HG02970 (cell line): Measurements from ENCODE around the gene MEGF6.

ENCODE experiments used
- ATAC-seq: cut with Tn5 transposase; IDR thresholded peaks from one replicate; pipeline ENCODE4 v1.9.1; 2021; ENCODE audit warnings: mild to moderate bottlenecking, moderate library complexity, moderate number of reproducible peaks; ENCODE audit not compliant: unreplicated experiment, low FRiP score

Gene MEGF6

DNA sequence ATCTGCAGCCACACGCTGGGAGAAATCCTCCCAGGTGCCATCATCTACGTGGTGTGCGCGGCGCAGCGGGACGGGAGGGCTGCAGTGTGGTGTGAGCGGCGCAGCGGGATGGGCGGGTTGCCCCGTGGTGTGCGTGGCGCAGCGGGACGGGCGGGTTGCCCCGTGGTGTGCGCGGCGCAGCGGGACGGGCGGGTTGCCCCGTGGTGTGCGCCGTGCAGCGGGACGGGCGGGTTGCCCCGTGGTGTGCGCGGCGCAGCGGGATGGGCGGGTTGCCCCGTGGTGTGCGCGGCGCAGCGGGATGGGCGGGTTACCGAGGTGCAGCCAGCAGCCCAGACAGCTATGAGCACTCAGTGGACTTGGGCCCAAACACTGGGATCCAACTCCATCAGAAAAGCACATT is 33.9 kb upstream of the MEGF6 start:
- no peak for ATAC-seq

DNA sequence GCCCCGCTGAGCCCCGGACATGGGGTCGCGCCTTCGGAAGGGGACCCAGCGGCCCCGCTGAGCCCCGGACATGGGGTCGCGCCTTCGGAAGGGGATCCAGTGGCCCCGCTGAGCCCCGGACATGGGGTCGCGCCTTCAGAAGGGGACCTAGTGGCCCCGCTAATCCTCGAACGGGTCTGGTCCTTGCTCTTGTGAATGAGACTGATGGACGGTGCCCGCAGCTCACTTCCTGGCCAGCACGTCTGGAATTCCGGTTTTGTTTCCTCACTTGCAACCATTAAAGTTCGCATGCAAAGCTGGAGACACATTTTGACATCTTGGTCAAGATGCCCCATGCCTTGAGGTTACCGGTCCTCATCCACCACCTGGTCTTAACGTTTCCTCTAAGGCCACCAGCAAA is 33.0 kb upstream of the MEGF6 start:
- no peak for ATAC-seq

DNA sequence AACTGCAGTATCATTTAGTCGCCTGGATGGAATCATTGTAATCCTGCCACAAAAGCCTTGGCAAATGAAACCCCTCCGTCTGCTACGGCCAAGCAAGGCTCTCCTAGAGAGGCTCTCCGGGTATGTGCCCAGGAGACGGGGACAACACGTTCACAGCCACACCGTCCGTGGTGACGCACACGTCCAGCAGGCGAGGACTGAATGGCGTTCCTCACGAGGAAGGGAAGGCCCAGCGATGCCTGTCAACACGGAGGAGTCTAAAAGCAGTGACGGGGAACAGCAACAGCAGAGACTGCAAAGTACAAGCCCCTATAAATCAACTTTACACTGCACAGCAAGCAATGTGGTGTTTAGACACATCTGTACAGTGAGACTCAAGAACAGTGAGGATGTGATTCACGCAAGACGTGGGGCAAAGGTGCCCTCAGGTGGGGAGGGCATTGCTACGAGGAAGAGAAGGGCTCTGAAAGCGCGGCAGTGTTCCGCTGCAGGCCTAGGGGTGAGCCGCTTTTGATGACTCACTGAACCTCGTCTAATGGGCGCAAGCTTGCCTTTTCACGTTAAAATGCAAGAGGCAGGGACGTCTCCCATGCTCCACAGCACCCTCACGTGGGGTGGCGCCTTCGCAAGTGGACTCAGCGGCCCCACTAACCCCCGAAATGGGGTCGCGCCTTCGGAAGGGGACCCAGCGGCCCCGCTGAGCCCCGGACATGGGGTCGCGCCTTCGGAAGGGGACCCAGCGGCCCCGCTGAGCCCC is 31.8 kb upstream of the MEGF6 start:
- no peak for ATAC-seq

DNA sequence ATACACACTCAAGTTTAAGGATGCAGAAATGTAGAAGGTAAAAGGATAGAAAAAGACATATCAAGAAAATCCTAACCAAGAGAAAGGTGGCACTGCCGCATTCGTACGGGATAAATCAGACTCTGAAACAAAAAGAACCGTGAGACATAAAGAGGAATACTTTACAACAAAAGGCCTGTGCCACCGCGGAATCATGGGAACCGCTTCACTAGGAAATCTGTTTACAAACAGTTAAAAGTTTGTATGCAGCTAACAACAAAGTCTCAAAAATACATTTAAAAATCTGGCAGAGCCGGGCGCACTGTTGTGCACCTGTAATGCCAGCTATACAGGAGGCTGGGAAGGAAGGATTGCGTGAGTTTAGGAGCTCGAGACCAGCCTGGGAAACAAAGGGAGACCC is 30.5 kb upstream of the MEGF6 start:
- no peak for ATAC-seq

DNA sequence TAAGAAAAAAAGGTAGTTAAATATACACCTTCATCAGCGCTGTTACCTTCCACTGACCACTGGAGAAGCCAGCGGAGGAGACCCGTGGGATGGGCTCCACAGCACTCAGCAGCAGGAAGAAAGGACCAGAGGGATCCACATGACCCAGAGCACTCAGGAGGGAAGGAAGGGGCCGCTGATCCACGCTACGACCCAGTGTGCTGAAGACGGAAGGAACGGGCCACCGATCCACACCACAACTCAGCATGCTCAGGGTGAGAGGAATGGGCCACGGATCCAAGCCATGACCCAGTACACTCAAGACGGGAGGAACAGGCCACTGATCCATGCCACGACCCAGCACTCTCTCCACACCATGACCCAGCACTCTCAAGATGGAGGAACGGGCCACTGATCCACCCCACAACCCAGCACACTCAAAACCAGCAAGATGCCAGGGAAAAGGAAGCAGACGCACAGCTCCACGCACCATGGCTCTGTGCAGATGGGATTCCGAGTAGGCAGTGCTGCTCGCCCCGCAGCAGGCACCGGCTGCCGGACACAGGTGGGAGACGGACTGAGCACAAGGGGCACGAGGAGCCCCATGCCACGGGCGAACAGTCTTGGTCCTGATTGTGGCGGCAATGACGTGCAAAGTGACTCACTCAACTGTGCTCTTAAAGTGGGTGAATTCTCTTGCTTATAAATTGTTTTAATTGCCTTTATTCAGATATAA is 29.9 kb upstream of the MEGF6 start:
- ATAC-seq = no peak

DNA sequence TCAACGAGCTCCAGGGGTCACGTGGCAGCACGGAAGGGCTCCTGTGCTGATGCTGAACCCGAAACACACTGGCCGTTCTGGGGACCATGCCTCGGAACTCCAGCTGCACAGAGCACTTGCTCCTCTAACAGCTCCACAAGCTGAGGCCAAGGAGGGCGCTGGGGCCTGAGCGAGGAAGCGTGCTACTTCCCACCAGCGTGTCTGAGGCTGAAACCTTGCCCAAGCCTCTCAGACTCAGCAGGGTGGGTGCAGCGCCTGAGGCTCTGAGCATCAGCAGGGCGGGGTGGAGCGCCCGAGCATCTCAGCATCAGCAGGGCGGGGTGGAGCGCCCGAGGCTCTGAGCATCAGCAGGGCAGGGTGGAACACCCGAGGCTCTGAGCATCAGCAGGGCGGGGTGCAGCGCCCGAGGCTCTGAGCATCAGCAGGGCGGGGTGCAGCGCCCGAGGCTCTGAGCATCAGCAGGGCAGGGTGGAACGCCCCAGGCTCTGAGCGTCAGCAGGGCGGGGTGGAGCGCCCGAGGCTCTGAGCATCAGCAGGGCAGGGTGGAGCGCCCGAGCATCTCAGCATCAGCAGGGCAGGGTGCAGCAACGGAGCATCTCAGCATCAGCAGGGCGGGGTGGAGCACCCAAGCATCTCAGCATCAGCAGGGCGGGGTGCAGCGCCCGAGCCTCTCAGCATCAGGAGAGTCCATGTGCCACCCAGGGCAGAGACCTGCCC is 29.0 kb upstream of the MEGF6 start:
- ATAC-seq = no peak

DNA sequence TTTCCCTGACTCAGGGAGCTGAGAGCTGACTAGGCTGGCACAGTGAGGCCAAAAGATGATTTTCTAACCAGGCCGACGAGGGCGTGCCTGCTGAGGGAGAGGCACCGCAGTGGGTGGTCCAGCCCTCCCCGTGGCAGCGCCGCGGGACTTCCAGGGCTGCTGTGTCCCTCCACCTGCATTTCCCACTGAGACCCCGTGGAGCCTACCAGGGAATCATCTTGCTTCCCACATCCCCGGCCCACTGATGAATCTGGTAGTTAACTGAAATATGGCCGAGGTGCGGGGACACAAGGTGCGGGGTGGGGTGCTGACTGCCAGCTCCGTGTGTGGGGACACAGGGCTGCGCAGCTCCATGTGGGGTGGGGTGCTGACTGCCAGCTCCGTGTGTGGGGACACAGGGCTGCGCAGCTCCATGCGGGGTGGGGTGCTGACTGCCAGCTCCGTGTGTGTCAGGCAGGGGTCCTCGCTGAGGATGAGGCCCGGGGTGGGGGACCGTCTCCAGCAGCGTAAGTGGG is 28.1 kb upstream of the MEGF6 start:
- ATAC-seq = no peak

DNA sequence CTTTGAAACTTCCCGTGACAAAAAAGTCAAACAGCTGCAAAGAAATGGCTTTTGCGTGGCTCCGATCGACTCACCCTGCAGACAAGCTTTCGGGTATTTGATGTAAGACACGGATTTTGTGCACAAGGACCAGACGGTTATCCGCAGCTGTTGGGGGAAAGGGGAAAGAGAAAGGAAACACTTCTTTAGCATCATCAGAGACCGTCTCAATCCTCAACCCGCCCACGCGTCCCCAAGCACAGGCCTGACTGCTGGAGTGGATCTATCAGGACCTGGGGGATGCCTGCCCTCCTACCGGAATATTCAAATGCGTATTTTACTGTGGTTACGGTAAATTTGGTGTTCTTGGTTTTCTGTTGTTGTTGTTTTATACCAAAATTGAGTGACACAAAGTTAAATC is 27.4 kb upstream of the MEGF6 start:
- no peak for ATAC-seq

DNA sequence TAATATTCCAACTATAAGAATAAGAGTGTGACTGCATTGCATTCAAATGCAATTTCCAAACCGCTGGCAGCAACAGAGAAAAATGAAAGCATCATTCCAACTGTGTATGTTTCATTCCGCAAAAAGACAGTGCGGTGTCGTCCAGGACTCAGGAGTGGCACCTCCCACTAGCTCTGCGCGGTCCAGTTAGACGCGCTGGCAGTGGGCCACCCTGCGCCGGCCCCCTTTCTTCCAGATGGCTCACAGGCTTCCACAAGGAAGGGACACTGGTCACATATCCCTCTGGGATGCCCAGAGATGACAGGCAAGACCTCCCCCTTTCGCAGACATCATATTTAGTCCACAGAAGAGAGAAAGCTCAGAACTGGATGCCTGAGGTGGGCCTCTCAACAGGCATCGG is 26.7 kb upstream of the MEGF6 start:
- no peak for ATAC-seq

DNA sequence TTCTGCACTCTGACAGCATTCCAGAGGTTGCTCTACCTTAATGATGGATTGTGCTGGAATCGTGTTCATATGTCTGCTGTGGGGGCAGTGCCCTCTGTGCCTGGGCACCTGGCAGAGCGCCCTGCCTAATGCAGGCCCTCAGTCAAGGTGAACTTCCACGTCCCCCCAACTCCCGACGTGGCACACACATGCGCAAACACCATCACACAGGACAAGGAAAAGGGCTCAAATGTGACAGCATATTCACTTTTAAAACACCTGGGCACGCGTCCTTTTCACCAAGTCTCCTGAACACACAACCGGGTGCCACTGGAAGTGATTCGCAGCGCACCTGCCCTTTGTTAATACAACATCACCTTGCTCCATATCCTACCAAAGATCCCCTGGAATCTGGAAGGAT is 25.2 kb upstream of the MEGF6 start:
- no peak for ATAC-seq

DNA sequence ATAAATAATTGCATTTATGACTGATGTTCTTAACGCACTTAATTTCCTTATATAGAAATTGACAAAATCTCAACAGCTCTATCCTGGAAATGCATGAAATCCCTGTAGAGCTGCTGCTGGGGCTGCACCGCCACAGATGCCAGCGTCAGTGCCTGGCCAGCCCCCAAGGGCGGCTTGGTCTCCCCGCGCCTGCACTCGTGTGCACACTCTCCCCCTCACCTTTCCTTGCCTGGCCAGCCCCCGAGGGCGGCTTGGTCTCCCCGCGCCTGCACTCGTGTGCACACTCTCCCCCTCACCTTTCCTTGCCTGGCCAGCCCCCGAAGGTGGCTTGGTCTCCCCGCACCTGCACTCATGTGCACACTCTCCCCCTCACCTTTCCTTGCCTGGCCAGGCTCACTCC is 24.8 kb upstream of the MEGF6 start:
- no peak for ATAC-seq

DNA sequence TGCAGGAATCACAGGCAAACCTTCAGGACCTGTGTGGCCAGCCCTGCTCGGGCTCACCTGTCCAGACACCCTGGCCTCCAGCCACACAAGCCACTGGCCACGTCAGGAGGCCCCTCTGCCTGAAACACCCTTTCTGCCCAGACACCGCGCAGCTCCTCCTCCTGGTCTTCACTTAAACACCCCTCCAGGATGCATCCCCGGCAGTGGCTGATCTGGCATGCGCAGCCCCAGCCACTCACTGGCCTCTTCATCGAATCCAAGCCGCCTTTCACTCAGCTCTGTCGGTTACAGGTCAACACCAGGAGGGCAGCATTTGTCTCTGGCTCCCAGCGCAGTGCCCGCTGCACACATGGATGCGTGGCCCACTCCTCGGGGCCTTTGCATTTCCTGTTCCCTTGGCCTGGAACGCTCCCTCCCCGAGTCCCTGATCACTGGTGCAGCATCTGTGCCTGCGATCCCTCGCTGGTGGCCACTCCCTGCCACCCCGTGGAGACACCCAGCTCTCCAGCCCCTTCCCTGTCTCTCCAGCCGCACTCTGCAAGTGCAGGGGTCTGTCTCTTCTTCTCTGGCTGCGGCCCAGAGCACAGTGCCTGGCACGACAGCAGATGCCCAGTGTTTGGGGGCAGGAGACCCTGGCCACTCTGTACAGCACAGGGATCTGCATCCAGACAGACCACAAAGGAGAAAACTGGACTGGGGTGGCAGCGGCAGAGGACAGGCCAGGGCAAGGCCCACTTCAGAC is 22.9 kb upstream of the MEGF6 start:
- ATAC-seq = no peak

DNA sequence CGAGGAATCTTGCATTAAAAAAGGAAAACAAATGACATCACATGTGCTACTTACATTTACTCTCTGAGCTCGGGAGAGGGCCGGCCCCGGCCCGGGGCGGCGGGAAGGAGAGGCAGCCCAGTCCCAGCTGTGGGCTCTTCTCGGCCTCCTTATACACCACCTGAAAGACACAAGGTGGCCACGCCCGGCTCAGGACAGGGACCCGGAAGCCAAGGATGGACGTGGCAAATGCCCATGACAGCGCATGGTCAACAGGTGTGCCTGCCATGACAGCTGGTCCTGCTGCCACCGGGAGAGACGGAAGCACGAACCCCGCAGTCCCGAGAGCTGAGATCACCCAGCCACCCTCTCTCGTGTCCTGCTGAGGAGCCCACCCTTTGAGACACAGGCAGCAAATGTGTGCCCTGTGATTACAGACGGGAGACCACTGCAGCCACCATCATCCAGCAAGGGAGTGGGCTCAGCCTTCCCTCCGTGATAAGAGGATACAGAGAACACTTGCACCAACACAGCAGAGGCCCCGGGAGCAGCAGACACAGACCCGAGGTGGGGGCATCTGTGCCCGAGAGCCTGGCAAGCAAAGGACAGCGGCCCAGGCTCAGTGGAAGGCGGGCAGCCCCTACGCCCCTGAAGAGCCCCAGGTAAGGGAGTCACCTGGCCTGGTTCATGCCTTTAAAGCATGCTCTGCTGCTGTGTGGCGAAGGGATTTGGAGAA is 22.2 kb upstream of the MEGF6 start:
- no peak for ATAC-seq

DNA sequence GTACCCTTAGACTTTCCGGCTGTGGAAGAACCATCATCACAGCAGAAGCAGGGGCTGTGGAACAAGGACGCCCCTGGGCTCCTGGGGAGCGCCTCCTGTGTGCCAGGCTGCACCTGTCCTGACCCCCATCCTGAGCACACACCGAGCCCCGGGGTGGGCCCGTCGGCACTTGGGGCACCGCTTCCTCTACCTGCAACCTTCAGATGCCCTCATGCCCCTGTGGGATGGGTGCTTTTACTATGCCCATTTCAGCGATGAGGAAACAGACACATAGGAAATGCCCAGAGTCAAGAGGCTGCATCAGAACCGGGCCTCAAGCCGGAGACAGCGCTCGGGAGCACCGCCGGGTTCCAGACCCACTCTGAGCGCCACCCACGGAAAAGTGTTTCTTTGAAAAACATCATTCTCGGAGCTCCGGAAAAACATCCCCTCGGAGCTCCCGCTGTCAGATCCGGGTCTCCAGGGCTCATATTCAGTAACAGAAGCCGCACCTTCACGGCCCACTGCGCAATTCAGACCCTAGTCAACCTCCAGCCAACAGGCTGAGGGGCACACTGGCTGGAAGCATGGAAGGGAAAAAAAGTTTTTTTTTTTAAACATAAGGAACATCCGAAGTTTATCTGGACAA is 21.5 kb upstream of the MEGF6 start:
- no peak for ATAC-seq

DNA sequence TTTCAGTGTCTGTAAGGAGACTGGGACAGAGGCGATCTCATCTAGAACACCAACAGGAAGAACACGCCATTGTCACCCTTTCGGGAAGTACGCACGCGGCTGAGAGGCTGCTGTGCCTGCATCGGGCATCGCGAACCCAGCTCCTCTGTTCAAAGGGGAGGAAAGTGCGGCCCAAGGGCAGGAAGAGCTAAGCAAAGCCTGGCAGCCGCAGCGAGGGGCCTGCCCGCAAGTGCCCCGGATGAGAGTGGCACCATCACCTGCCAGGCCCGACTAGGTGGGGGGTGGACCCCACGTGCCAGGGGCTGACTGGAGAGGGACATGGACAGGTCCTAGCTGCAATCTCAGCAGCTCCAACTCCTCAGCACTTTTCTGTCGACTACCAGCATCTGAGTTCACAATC is 21.0 kb upstream of the MEGF6 start:
- no peak for ATAC-seq

DNA sequence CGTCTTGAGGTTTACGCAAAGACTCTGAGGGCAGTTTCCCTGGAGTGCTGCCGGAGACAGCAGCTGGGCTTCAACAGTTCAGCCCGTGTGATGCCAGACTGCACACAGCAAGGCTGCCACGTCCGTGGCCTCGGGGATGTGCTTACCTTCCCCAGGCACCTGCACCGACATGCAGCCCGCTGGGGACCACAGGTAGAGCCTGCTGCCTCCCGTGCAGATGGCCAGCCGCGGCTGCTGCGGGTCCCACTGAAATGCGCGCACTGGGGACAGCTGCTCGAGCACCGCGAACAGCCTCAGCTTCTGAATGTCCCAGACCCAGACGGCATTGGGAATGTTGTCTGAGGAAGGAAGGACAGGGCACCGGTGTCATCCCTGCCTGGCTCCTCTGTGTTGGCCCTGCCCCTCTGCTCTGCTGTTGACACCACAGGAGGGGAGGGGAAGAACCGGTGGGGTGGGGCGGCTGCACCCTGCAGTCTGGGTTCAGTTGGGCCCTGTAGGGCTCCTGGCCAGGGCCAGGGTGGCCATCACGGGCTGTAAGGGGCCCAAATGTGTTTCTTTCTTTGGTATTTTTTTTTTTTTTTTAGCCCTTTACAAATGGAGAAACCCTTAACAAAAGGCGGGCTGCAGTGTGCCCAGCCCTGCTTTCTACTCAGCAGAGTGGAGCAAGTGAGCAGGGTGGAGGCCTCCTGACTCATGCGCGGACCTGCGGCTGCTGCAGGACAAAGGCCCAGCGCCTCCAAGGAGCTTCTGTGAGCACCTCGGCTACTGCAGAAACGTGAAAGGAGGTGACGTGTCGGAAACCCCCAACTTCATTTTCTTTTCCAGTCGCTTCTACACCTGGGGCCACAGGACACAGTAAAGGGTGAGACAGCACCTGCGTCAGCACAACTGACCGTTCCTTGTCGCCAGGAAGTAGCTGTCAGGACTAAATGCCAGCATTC is 20.3 kb upstream of the MEGF6 start:
- no peak for ATAC-seq

DNA sequence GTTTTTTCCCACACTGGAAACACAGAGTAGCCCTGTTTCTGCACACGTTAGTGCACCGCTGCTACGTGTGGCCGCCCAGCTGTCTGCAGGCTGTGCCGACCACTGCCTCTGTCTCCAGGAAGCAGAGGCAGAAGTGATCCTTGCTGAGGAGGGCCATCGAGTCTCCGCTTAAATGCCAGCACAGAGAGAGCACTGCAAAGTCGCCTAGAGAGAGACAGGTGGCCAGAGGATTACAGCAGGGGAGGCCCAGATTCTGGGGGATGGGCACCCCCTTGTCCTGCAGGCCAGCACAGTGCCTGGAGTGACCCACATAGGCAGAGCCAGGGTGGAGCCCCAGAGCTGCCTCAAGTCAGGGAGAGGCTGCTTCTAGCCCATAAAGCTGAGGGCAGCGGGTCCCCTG is 19.6 kb upstream of the MEGF6 start:
- no peak for ATAC-seq

DNA sequence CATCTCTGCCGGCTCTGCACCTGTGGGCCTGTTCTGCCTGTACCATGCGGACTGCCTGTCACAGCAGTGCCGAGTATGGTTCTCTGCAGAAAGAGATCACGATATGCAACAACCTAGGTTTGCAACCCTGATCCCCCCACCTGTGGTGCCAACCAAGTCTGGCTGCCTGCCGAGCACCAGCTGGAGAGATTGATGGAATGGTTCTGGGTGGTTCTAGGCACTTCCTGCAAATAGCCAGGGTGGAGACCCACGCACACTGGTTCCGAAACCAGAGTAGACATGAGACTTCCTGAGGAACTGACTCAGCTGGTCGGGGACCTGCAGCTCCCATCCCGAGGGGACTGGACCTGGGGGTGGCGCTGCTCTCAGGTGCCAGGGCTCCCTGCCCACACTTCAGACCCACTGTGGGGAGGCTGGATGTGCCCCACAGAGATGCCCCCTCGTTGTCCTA is 18.9 kb upstream of the MEGF6 start:
- no peak for ATAC-seq
